Left colon (tissue), 2 donors: ENCODE measurements around the gene IMMP2L. TPM values are rescaled to one million over a fixed set of nuclear protein-coding genes. Genes with fewer than 3 reads are reported as not detected.
"Not testable (repeated sequence)": the region's sequence is repeated elsewhere in the genome, so short reads cannot be mapped to it uniquely, and the experiment has no call there.

Source experiments
- ATAC-seq: fragments of 200-7000 bp; cut with Tn5 transposase; one replicate; pipeline ENCODE4 v1.9.1; 2020; ENCODE audit warnings: mild to moderate bottlenecking, moderate library complexity
- DNase-seq, 2 donors: peaks; one replicate each; pipeline ENCODE4 v3.0.0-alpha.2; 2020
- intact Hi-C, 2 donors: fragments of 100-400 bp; cut with DNase I in 1 of 2; cut with micrococcal nuclease in 1 of 2; formaldehyde crosslinking; loops; one replicate each; pipeline versions ENCODE4 v1.11.2 to v1.14.0; 2022; cut with DNase I, micrococcal nuclease
- long read RNA-seq: library from polyadenylated mRNA; unstranded; transcript quantifications from one replicate; pipeline ENCODE4 v2.0.0, GENCODE V29; 2021
- total RNA-seq, 2 donors: library from RNA; stranded (reverse); fragmentation: NEBNext Ultra II Directional; extraction: Animal tissue kit (Norgen Biotek cat#: 25700); gene quantifications; one replicate each; pipeline ENCODE4 v1.2.1, GENCODE V29; 2021
- donor health status: DM: no; HTN: no; CAD: no.
- donor health status: DM: yes; HTN: yes; CAD: no.

The IMMP2L gene
- 10 to 100 TPM; 11.1 to 11.8 TPM for total RNA-seq
- long read RNA-seq = 0 reads

- ATAC-seq (peak; percentile 99), DNase-seq (peak; percentile 84 to 93)
- intact Hi-C loops = no loop called here
These were observed at the start of gene IMMP2L for GRCh38 chr7:111561904-111562732. Gene IMMP2L (minus strand): TSS chr7:111562492.

- DNase-seq, ATAC-seq, intact Hi-C loops: not testable (repeated sequence)
These were observed 47.4 kb upstream of the IMMP2L start for GRCh38 chr7:111609483-111610254.

- intact Hi-C loops = no loop called here
- DNase-seq = no peak
- ATAC-seq = no peak
These were observed 45.3 kb upstream of the IMMP2L start for GRCh38 chr7:111607621-111608020.

GRCh38 chr7:111605246-111605645 is 43.0 kb upstream of the IMMP2L start:
- no peak for ATAC-seq
- intact Hi-C loops = no loop called here
- DNase-seq = no peak

- DNase-seq (no peak), ATAC-seq (no peak)
- intact Hi-C loops = no loop called here
These were observed 37.8 kb upstream of the IMMP2L start for GRCh38 chr7:111600091-111600490.

DNA sequence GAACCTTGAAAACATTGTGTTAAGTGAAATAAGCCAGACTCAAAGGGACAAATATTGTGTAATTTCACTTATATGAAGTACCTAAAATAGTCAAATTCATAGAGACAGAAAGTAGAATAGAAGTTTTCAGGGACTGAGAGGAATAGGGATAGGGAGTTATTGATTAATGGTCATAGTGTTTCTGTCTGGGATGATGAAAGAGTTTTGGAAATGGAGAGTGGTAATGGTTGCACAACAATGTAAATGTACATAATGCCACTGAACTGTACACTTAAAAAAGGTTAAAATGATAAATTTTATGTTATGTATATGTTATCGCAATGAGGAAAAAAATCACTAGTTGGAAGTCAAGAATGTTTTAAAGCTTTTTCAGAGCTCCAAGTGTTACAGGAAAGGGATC is 33.5 kb upstream of the IMMP2L start:
- intact Hi-C loops = no loop called here

DNA sequence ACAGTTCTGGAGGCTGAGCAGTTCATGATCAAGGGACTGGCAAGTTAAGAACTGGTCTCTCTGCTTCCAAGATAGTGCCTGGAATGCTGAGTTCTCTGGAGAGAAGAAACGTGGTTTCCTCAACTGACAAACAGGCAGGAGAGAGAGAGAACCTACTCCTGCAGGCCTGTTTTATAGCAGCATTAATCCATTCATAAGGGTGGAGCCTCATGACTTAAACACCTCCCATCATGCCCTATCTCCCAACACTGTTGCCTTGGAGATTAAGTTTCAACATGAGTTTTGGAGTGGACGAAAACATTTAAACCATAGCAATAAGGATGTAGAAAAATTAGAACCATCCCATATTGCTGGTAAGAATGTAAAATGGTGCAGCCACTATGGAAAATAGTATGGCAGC is 32.3 kb upstream of the IMMP2L start:
- intact Hi-C loops = no loop called here
- ATAC-seq (no peak), DNase-seq (no peak)

More for the DNA sequence above, 33.5 kb upstream of the IMMP2L start:
- DNase-seq (no peak), ATAC-seq (no peak)

GRCh38 chr7:111593343-111593742 is 31.1 kb upstream of the IMMP2L start:
- ATAC-seq (peak; percentile 60), DNase-seq (no peak)
- intact Hi-C loops = no loop called here

GRCh38 chr7:111588065-111588433 is 25.8 kb upstream of the IMMP2L start:
- DNase-seq (no peak), ATAC-seq (no peak)
- intact Hi-C loops = no loop called here

- DNase-seq (no peak), ATAC-seq (no peak)
- intact Hi-C loops = no loop called here
These were observed 25.2 kb upstream of the IMMP2L start for GRCh38 chr7:111587410-111588064.

DNA sequence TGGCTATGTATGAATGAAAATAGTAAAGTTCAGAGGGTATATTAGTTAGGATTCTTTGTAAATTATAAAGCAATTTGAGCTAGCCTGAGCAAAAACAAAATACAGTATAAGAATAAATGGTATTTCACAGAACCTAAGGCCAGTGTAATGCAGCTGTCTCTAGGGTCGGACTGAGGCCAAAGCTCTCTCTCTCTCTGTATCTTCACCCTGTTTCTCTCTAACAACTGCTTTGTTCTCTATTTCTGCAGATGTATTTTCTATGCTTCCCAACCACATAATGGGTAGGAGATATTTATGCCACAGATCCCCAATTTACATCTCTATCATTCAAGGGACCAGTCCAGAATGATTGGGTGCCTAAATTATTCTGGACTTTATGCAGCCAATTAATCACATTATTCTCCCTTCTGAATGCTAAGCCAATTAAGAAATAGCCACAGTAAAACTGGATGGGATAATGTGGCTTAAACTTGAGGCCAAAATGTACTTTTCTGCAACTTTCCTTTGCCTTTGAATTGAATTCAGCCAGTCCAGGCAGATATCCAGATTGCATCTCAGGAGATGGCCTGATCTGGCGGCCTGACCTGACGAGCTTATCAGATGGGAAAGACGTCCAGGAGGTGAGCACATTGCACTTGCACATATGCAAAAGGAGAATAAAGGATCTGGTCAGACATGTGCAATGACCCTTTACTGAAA is 24.6 kb upstream of the IMMP2L start:
- DNase-seq (no peak), ATAC-seq (no peak)
- intact Hi-C loops = no loop called here

- intact Hi-C loops, ATAC-seq: not testable (repeated sequence)
These were observed 19.6 kb upstream of the IMMP2L start for GRCh38 chr7:111581784-111582488.

GRCh38 chr7:111581207-111581606 is 18.9 kb upstream of the IMMP2L start:
- ATAC-seq, intact Hi-C loops, DNase-seq: not testable (repeated sequence)

More at GRCh38 chr7:111581784-111582488, 19.6 kb upstream of the IMMP2L start:
- not testable (repeated sequence) for DNase-seq

DNA sequence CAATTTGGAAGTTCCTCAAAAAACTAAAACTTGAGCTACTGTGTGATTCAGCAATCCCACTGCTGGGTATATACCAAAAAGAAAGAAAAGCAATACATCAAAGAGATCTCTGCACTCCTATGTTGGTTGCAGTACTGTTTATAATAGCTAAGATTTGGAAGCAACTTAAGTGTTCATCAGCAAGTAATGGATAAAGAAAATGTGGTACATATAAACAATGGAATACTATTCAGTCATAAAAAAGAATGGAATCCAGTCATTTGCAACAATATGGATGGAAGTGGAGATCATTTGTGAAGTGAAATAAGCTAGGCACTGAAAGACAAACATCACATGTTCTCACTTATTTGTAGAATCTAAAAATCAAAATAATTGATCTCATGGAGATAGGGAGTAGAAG is 16.5 kb upstream of the IMMP2L start:
- intact Hi-C loops = no loop called here
- no peak for DNase-seq
- ATAC-seq = no peak

GRCh38 chr7:111571720-111572119 is 9.4 kb upstream of the IMMP2L start:
- ATAC-seq = no peak
- no peak for DNase-seq
- intact Hi-C loops = no loop called here

DNA sequence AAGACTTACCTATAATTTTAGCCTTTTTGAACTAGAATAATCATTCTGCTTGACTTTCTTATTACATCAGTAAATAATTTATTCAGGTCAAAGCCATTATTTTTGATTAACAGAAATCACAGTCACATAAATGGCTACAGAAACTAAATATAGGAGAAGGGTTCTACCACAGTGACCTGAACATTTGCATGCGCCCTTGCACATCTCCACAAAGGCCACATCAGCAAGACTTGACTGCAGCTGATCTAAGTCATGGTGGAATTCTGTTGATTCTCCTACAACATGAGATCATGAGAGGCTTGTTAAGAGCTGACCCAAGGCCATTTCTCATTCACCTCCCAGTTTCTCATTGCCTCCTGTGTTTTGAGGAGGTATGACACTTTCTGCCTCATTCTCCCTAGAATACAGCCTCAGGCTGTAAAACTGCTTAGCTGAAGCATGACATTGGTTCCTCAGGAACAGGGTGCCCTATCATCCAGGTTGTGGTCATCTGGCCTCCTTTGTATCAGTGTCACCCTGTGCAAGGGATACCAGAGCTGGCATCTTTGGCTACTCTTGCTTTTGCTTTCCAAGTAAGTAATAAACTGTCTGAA is 6.7 kb upstream of the IMMP2L start:
- intact Hi-C loops = no loop called here
- DNase-seq (no peak), ATAC-seq (no peak)

GRCh38 chr7:111568419-111568818 is 6.1 kb upstream of the IMMP2L start:
- intact Hi-C loops = no loop called here
- no peak for DNase-seq
- ATAC-seq = no peak

- DNase-seq = no peak
- intact Hi-C loops = no loop called here
- no peak for ATAC-seq
These were observed 1.8 kb upstream of the IMMP2L start for GRCh38 chr7:111564078-111564477.
